Smooth muscle cell (in vitro differentiated cells): ENCODE data around the gene P2RX6. TPM values are rescaled to one million over a fixed set of nuclear protein-coding genes. Genes with fewer than 3 reads are reported as not detected.

Experiments
- DNase-seq: peaks from one replicate; lab custom pipeline; 2025; ENCODE audit not compliant: unreplicated experiment; lab: John Stamatoyannopoulos, UW
- H2AFZ ChIP-seq: fragments of 200-600 bp; sonication (generic); 2 replicates; pipeline ENCODE4 v1.6.0; 2016; ENCODE audit warnings: antibody characterized with exemption, low read depth, mild to moderate bottlenecking
- H3F3A ChIP-seq: fragments of 200-600 bp; sonication (generic); 2 replicates; pipeline ENCODE4 v1.6.0; 2017; ENCODE audit warnings: antibody characterized with exemption, low read depth
- H3K27ac ChIP-seq: fragments of 200-600 bp; sonication (generic); 2 replicates; pipeline ENCODE4 v1.5.1; 2016; ENCODE audit warnings: low read depth, mild to moderate bottlenecking
- H3K27me3 ChIP-seq: fragments of 200-600 bp; sonication (generic); 2 replicates; pipeline ENCODE4 v1.6.1; 2016; ENCODE audit warnings: low read depth, mild to moderate bottlenecking
- H3K36me3 ChIP-seq: fragments of 200-600 bp; sonication (generic); 2 replicates; pipeline ENCODE4 v1.5.1; 2016; ENCODE audit warnings: low read depth
- H3K4me1 ChIP-seq: fragments of 200-600 bp; sonication (generic); 2 replicates; pipeline ENCODE4 v1.5.1; 2016; ENCODE audit warnings: low read depth
- H3K4me2 ChIP-seq: fragments of 200-600 bp; sonication (generic); 2 replicates; pipeline ENCODE4 v1.6.0; 2016; ENCODE audit warnings: mild to moderate bottlenecking
- H3K4me3 ChIP-seq: fragments of 200-600 bp; sonication (generic); 2 replicates; pipeline ENCODE4 v1.5.1; 2016; ENCODE audit warnings: mild to moderate bottlenecking
- H3K79me2 ChIP-seq: fragments of 200-600 bp; sonication (generic); 2 replicates; pipeline ENCODE4 v1.6.0; 2016; ENCODE audit warnings: low read depth, mild to moderate bottlenecking
- H3K9ac ChIP-seq: fragments of 200-600 bp; sonication (generic); 2 replicates; pipeline ENCODE4 v1.6.0; 2016; ENCODE audit warnings: low read depth
- H3K9me3 ChIP-seq: fragments of 200-600 bp; sonication (generic); replicated peaks from 2 replicates; pipeline ENCODE4 v1.5.1; 2016; ENCODE audit warnings: low read depth
- H4K20me1 ChIP-seq: fragments of 200-600 bp; sonication (generic); 2 replicates; pipeline ENCODE4 v1.6.0; 2016; ENCODE audit warnings: low read depth
- WGBS: methylation state at CpG from one replicate; pipeline ENCODE4 v1.1.7; 2016; ENCODE audit warnings: low lambda C conversion rate; 5-methylcytosine and 5-hydroxymethylcytosine counted together
- polyA plus RNA-seq: library from polyadenylated mRNA; unstranded; fragments of >200 nt; fragmentation: Nextera tagmentation; extraction: Ambion mirVana; gene quantifications from 2 replicates; pipeline ENCODE4 v1.2.1, GENCODE V29; 2016
- total RNA-seq: library from RNA; depleted of rRNA; stranded (reverse); fragments of >200 nt; gene quantifications from 2 replicates; pipeline ENCODE4 v1.2.3, GENCODE V29; 2014
- TF ChIP-seq, protein P1 (sequence below): fragments of 200-600 bp; sonication (generic); IDR thresholded peaks from 2 replicates; pipeline ENCODE4 v1.5.1; 2017; ENCODE audit warnings: borderline replicate concordance, mild to moderate bottlenecking, antibody characterized with exemption; ENCODE audit not compliant: insufficient read depth, poor library complexity, severe bottlenecking

Gene P2RX6
- total and polyA plus RNA-seq, 2 experiments from 2014 or later = 0.13 to 1.2 TPM

DNA sequence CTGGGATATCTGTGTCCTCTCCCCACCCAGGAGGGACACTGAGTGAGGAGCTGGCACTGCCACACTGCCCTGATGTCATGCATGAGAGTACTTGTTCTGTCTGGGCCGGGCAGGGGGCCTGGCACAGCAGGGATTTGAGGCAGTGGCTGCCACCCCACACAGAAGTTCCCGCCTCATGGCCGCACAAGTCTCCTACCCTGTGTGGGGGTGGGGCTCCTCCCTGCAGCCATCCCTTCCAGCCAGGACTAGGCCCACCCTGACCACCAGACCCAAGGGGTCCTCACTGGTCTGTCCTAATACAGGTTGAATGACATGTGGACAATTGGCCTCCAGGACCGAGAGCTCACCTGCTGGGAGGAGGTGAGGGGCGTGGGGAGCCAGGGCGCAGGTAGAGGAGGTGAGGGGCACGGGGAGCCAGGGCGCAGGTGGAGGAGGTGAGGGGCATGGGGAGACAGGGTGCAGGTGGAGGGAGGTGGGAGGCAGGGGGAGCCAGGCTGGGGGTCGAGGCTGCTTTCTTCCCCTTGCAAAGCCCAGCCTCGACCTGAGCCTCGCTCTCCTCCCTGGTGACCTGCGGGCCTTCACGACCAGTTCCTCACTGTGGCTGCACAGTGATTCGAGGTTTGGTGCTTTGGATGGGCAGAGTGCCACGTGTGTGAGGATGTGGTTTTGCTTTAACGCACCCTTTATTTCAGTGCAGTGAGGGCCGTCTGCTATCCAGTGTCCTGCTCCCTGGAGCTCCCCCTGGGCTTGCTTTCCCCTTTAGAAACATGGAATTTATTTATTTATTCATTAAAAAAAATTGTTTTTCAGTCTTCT is 25.4 kb upstream of the P2RX6 start:
- WGBS = 78% methylated on average over 17 of the region's 17 CpGs
- Histone ChIP-seq H3K36me3 (no peaks in the 10 kb centered on the region), H3K4me1 (no peaks in the 10 kb centered on the region), H2AFZ (no peak overlapping the region), H3K9ac (no peak overlapping the region), H3K27me3 (no peaks in the 10 kb centered on the region), H3K4me2 (no peak overlapping the region), H3K79me2 (no peaks in the 10 kb centered on the region), H3F3A (no peaks in the 10 kb centered on the region), H4K20me1 (no peaks in the 10 kb centered on the region), H3K9me3 (no peaks in the 10 kb centered on the region), H3K4me3 (no peak overlapping the region), H3K27ac (no peak overlapping the region)
- DNase-seq = no peak
- TF ChIP-seq, protein P1, sequence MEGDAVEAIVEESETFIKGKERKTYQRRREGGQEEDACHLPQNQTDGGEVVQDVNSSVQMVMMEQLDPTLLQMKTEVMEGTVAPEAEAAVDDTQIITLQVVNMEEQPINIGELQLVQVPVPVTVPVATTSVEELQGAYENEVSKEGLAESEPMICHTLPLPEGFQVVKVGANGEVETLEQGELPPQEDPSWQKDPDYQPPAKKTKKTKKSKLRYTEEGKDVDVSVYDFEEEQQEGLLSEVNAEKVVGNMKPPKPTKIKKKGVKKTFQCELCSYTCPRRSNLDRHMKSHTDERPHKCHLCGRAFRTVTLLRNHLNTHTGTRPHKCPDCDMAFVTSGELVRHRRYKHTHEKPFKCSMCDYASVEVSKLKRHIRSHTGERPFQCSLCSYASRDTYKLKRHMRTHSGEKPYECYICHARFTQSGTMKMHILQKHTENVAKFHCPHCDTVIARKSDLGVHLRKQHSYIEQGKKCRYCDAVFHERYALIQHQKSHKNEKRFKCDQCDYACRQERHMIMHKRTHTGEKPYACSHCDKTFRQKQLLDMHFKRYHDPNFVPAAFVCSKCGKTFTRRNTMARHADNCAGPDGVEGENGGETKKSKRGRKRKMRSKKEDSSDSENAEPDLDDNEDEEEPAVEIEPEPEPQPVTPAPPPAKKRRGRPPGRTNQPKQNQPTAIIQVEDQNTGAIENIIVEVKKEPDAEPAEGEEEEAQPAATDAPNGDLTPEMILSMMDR = no peak

DNA sequence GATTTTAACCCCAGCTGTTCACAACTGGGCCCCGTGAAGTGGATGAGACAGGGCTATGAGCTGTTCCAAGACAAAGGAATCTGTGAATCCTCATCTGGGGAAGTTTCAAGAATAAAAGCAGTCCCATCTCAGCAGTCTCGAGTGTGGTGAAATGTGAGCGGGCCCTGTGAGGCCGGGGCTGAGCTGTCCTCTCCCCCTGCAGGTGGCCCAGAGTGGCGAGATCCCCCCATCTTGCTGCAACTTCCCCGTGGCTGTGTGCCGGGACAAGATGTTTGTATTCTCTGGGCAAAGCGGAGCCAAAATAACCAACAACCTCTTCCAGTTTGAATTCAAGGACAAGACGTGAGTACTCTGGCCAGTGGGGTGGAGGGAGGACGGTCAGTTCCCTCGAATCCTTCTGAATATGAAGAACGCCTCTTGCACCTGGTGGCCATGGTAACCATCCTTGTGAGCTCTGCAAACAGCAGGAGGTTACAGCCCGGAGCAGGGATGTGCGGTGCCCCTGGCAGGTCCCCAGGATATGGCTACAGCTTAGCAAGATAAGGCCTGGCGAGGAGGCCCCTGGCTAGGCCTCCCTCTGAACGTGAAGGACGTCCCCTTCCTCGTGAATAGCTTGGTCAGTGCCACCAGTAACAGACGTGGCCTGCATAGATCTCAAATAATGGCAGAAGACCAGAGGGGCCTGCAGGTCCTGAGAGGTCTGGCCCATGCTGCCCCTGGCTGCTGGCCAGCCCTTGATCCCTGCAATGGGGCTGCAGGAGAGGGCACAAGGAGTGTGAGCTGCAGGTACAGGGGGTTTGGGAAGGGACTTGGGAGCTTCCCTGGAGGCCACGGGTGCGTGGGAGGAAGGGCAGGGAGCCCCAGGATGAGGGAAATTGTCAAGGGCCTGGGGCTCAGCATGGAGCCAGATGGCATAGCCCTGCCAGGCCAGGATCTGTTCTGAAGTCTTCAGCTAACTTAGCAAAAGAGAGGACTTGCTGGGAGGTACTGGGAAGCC is 24.5 kb upstream of the P2RX6 start:
- H2AFZ ChIP-seq = no peak overlapping the region
- WGBS = 93% methylated on average over 21 of the region's 21 CpGs
- TF ChIP-seq, protein P1 = no peak
- H3K9ac ChIP-seq = no peak overlapping the region
- H3K27me3 ChIP-seq = no peaks in the 10 kb centered on the region
- no peak for DNase-seq
- H3K4me1 ChIP-seq = no peaks in the 10 kb centered on the region
- no peaks in the 10 kb centered on the region for H3K36me3 ChIP-seq
- no peaks in the 10 kb centered on the region for H3F3A ChIP-seq
- H3K4me3 ChIP-seq = no peak overlapping the region
- no peaks in the 10 kb centered on the region for H3K79me2 ChIP-seq
- H3K9me3 ChIP-seq = no peaks in the 10 kb centered on the region
- H3K27ac ChIP-seq = no peak overlapping the region
- H4K20me1 ChIP-seq = no peaks in the 10 kb centered on the region
- no peak overlapping the region for H3K4me2 ChIP-seq

DNA sequence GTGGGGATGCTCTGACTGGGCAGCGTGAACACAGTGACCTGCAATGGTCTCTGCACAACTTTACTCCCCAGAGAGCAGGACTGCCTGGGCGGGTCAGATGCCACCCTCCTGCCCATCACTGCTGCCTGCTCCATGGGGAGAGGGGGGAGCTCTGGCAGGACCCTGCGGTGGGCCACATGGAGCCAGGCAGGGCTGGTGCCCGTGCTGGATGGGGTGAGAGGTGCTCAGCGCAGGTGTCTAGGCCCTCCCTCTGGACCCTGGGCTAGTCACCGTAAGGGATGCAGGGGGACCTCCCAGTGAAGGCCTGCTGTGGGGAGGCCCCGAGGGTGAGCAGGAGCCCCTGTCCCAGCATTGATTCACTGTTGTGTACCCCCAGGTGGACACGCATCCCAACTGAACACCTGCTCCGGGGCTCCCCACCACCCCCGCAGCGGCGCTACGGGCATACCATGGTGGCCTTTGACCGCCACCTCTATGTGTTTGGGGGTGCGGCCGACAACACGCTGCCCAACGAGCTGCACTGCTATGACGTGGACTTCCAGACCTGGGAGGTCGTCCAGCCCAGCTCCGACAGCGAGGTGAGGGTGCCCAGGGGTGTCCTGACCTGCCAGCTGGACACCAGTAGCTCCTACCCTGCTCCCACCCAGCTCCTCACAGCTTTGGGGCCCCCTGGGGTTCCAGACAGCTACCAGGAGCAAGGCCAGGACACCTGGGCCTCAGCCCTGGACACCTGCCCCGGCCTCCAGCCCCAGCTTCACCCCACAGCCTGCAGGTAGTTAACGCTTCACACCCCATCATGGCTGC is 23.5 kb upstream of the P2RX6 start:
- 94% methylated on average over 24 of the region's 24 CpGs for WGBS
- Histone ChIP-seq H3K79me2 (no peaks in the 10 kb centered on the region), H3K27me3 (no peaks in the 10 kb centered on the region), H3K4me3 (no peak overlapping the region), H4K20me1 (no peaks in the 10 kb centered on the region), H2AFZ (no peak overlapping the region), H3F3A (no peaks in the 10 kb centered on the region), H3K9ac (no peak overlapping the region), H3K4me2 (no peak overlapping the region), H3K4me1 (no peaks in the 10 kb centered on the region), H3K9me3 (no peaks in the 10 kb centered on the region), H3K36me3 (no peaks in the 10 kb centered on the region), H3K27ac (no peak overlapping the region)
- TF ChIP-seq, protein P1 = no peak
- no peak for DNase-seq
